Fibroblast of skin of left biceps (primary cell): Measurements from ENCODE around the gene CPEB1.

Experiments
- DNase-seq, 2 experiments: peaks; one replicate each; pipeline ENCODE4 v3.0.0-alpha.2; 2013; ENCODE audit warnings: low read depth in 2 of 2

The CPEB1 gene

GRCh38 chr15:82595203-82595602 is 52.0 kb downstream of the CPEB1 start:
- no peak for DNase-seq

DNA sequence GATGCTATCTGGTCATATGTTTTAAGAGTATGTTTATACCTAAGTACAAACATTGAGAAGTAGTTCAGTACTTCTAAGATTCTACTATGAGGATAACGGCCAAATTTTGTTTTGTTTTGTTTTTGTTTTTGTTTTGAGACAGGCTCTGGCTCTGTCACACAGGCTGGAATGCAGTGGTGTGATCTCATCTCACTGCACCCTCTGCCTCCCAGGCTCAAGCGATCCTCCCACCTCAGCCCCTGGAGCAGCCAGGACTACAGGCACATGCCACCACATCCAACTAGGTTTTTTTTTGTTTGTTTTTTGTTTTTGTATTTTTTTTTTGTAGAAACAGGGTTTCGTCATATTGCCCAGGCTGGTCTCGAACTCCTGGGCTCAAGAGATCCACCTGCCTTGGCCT is 59.4 kb downstream of the CPEB1 start:
- DNase-seq: no peak

DNA sequence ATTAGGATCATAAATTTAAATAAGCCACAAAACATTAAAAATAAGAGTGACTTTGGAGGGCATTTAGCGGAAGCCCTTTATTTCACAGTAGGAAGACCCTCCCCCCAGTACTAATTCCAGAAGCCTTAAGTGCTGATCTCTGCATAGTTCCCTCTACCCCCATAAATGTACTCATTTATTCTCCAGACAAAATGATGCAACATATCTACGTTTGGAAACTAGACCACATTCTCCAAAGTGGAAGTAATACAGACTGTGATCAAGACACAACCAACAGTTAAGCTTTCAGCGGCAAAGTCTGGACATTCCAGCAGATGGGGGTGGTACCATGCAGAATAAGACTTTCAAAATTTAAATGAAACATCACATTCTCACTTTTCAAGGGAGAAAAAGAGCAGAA is 62.1 kb downstream of the CPEB1 start:
- DNase-seq: peak in 1 of 2 experiments; percentile 24

DNA sequence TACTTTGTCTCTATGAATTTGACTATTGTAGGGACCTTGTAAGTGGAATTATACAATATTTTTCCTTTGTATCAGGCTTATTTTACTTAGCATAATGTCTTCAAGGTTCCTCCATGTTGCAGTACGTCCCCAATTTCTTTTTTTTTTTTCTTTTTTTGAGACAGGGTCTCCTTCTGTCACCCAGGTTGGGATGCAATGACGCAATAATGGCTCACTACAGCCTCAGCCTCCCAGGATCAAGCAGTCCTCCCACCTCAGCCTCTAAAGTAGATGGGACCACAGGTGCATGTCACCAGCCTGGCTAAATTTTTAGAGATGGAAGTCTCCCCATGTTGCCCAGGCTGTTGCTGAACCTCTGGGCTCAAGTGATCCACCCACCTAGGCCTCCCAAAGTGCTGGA is 66.5 kb downstream of the CPEB1 start:
- no peak for DNase-seq

- no peak for DNase-seq
Measured at GRCh38 chr15:82575335-82575734, 71.8 kb downstream of the CPEB1 start.

DNA sequence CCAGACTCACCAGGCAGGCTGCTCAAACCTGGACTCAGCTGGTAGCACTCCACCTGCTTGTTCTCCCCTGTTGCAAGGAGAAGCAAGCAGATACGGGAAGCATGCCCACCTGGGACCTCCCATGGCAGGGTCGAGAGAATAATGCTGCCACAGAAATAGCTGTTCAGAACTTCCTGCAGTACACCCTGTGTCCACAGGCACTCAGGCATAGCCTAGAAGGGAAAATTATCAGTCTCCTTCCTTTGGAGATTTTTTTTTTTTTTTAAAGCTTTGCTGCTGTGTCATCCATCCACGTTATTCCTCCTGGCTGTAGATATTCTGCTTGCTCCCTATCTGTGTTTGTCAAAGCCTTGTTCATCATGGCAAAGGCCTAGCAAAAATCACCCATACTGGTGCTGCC is 74.2 kb downstream of the CPEB1 start:
- DNase-seq: no peak

GRCh38 chr15:82572311-82572710 is 74.9 kb downstream of the CPEB1 start:
- DNase-seq: no peak

DNA sequence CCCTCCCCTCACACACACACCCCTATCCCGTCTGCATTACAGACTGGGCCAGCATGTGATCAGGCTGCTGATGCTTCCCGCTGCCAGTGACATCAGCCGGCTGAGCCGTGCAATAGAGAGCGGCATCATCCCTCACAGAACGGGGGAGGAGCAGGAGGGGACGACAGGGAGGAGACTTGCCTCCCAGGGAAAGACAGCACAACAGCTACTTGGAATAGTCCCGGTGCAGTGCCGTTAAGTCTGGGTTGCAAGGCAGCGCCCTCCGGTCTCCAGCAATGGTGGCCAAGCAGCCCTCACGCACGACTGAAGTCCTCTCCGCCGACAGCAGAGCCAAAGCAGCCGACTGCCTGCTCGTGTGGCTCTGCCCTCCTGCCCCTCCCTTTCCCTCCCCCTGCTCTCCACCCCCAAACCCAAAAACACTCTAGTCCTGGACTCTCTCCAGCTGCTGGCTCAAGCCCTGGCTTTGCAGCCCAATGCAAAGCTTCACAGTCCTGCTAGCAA is 75.4 kb downstream of the CPEB1 start:
- DNase-seq: peak in 1 of 2 experiments; percentile 44

DNA sequence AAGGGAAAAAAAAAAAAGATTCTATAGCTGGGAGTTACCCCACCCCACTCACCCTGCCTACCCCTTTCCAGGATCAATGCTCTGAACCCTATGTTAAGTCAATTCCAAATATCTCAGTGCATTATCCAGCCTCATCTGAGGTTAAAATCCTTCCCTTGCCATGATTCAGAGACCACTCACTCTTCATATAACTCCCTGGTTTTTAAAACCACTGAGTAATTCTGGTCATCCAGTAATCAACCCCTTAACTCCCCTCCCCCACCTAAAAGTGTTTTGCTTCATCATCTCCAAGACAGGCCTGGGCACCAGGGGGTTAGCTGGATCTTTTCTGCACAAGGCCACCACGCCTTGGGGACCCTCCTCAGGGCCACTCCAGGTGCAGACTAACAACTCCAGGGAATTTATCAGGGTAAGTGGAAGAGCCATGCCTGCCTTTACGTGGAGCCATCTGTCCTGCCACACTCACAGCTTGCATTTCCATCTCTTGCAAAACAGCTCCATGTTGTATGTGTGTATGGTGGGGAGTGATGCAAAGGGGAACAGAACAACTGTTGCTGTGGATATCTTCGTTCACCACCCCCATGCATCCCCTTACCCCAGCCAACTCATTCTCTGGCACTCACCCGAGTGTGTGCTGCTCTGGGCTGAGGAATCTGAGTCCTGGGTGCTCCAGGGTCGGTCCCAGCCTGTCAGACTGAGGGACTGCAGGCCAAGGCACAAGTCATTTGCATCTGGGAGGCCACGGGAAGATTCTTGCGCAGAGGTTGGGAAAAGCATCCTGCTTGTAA is 76.2 kb downstream of the CPEB1 start:
- no peak for DNase-seq

GRCh38 chr15:82569834-82570233 is 77.3 kb downstream of the CPEB1 start:
- DNase-seq: no peak

DNA sequence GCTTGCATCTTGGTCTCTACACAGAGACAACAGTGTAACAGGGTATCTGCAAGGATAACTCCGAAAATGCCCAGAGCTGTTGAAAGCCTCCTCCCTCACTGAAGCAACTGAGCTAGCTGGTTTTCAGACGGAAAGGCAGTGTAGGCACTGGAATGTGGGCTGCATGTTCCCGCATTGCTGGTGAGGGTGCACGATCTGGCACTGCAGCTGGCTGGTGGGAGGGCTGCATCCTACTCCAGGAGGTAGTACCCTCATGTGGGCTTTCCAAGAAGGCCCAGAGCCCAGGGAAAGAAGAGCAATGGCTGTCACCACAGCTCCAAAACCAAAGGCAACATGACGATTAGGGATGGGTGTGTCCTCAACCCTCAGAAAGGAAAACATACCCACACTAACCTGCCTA is 78.2 kb downstream of the CPEB1 start:
- DNase-seq: no peak

DNA sequence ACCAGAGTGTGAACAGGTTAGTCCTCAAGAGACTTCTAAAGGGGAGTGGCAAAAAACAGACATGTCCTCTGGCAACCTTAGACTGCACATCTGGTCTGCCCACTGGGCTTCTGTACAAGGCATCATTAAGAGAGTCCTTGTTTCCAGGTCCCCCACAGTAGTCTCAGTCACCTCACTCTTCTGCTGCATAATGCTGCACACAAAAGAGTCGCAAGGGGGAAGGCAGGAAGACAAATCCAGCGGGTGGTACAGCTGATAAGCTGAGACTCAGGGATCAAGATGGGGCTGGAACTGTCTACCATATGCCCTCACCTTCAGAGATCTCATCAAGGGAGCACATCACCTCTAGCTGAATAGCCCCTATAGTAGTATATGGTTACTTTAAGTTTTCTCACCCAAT is 79.5 kb downstream of the CPEB1 start:
- DNase-seq: no peak

- DNase-seq: no peak
Measured at GRCh38 chr15:82566690-82567089, 80.5 kb downstream of the CPEB1 start.

- DNase-seq: no peak
Measured at GRCh38 chr15:82558502-82558901, 88.7 kb downstream of the CPEB1 start.

GRCh38 chr15:82556315-82557035 is 90.7 kb downstream of the CPEB1 start:
- DNase-seq: no peak

DNA sequence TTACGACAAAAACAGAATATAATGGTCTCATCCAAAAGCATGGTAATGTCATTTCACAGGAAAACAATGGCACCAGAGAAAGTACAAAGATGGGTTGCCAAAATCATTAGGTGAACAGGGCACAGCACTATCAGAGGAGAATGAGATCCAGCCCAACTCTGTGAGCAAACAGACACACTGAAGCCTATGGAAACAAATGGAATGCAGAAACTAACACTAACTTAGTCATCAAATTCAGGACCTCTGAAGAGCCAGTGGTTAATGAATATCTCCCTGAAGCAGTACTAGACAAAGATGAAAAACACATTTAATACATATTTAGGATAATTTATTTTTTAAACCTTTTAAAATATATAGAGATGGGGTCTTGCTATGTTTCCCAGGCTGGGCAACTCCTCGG is 92.3 kb downstream of the CPEB1 start:
- no peak for DNase-seq

DNA sequence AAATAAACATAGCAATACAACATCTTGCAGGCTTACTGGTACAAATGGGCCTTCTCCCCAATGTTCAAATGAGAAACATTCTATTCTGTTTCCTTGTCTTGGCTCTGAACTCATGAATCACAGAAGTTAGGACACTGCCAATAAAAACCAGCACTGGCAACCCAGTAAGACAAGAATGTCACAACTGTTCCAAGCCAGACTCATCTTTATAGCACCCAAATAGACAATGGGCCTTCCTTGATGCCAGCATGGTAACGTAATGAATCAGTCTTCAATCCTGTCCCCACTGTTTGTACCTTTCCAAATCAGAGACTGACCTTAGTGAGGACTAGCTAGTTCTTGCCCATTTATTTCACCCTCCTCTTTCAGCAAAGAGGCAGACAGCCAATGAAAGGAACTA is 92.8 kb downstream of the CPEB1 start:
- DNase-seq: no peak

DNA sequence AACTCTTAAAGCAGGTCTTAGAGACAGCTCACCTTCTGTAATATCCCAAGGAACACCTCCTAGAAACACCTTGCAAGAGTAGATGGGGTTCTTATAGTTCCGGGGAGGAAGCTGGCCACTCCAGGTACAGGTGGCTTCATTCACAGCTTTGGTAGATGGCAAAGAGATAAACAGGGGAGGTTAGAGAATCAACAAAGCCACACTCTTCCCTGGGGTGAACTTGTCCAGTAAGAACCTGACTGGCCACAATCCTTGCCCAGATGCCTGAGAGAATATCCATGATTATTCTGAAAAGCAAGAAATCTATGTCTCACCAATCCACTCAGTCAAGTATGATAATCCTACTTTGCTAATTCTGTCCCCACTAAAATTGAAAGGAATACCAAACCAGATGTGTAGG is 93.3 kb downstream of the CPEB1 start:
- DNase-seq: no peak

DNA sequence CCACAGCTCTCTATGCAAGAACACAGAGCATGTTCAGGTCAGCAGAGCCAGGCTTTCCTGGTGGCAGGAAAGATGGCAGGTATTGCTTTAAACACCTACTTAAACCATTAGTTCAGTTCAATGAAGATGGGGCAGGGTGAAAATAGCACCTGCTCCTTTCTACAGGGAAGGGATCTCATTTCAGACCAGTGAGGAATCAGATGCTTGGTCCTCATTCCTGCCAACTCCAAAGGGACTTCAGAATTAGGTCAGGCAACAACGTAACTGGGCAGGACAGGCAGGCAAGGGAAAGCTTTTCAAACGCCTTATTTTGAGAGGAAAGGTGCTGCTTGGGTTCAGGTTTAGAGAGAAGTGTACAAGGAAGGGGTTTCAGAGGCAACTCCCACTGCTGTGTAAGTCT is 94.3 kb downstream of the CPEB1 start:
- DNase-seq: no peak

GRCh38 chr15:82551646-82552247 is 95.4 kb downstream of the CPEB1 start:
- DNase-seq: no peak

DNA sequence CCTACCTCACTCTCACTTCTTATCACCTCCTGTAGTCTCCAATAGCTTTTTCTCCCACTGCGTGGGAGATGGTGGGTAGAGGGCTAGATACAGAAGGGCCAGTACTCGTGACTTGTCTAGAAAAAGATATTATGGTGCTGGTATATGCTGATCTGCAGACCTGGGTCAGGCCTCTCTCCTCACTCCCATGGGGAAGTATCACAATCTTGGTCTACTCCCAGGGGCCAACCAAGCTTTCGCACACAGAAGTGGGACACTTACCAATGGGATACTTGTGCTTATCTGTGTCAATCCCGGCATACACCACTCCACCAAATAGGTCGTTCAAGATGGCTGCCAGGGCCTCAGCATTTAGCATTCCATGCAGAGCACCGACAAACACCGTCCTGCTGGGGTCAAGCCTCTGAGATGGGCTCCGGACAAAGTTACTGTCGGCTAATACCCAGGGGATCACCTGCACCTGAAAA is 97.9 kb downstream of the CPEB1 start:
- DNase-seq: no peak

DNA sequence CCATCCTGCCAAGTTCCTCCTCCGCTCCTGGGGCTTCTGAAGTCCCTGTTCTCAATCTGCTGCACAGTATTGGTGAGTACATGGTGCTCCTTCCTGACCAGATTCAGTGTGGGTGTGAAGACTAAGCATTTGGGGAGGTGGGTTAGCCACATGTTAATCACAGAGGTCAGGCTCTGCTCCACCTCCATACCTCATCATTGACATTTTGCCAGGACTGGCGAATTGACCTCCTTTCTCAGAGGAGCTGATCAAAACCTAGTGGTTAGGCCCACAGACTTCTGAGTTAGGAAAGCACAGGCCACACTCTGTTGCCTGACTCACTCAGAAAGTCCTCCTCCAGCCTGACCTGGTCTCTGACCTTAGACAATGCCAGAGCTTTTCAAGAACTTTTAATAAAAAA is 98.5 kb downstream of the CPEB1 start:
- DNase-seq: no peak

DNA sequence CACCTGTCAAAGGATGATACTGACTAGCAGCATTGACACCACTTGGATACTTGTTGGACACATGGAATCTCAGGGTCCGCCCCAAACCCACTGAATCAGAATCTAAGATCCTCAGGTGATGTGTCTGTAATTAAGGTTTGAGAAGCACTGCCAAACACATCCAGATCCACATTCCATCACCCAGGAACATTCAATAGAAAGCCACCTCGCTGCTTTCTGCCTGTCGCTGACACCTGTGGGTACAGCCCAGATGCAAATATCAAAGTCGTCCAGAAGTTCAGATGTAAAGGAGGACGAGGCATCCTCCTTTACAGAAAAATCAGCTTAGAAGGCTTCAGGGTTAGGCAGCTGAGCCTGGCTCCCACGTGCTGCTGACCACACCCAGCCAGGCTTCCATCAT is 101.7 kb downstream of the CPEB1 start:
- no peak for DNase-seq
